SIG-M5 treated with dmso at 0.1 percent for 504 hours (cell line): Measurements from ENCODE around the gene BAD.

Source experiments
- DNase-seq: peaks from one replicate; lab custom pipeline; 2025; ENCODE audit not compliant: unreplicated experiment; lab: John Stamatoyannopoulos, UW

BAD gene

GRCh38 chr11:64232967-64233315 is 51.5 kb downstream of the BAD start:
- no peak for DNase-seq

DNA sequence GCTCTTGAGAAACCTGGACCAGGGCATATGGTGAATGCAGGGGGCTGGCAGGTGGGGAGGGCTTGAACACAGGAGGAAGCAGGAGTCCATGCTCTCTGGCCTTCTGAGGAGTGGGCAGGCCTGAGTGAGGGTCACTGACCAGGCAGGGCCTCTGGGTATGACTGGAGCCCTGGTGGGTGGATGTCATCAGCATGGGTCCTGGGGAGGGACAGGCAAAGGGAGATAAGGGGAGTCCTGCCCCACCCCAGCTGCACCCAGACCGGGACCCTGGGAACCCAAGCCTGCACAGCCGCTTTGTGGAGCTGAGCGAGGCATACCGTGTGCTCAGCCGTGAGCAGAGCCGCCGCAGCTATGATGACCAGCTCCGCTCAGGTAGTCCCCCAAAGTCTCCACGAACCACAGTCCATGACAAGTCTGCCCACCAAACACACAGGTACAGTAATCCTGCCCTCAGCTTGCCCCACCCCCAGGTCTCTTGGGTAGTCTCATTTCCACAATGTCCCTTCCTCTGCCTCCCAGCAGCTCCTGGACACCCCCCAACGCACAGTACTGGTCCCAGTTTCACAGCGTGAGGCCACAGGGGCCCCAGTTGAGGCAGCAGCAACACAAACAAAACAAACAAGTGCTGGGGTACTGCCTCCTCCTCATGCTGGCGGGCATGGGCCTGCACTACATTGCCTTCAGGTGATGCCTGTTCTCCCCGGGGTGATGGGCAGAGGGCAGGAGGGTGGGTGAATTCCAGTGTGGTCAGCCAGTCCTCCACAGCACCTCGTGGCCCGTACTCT is 52.1 kb downstream of the BAD start:
- no peak for DNase-seq

DNA sequence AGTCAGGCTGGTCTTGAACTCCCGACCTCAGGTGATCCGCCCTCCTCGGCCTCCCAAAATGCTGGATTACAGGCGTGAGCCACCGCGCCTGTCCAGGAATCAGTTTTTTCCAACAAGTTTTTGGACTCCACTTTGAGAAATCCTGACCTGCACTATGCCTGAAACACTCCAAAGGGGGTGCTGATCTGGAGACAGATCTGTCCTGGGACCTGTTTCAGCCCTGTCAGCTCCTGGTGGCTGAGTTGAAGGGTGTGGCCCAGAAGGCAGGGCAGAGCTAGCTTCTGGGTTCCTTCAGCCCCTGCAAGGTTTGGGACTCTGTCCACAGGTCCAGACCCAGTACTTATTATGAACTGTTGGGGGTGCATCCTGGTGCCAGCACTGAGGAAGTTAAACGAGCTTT is 52.9 kb downstream of the BAD start:
- no peak for DNase-seq

DNA sequence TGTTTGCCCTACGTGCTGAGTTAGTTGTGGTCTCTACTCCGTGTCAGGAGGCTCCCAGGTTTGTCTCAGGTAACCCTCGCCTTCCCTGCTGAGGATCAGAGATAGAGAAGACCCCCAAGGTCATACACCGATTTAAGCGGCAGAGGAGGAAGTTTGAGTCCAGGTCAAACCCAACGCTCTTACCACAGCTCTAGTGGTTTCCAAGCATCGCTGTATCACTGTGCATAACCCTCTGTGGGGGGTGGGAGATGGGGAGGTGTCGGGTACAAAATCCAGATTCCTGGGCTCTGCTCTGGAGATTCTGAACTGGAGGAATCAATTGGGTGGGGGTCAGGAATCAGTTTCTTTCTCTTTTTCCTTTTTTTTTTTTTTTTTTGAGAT is 53.5 kb downstream of the BAD start:
- DNase-seq, result peak; percentile 55

GRCh38 chr11:64230171-64230984 is 54.1 kb downstream of the BAD start, which contains the start of gene DNAJC4:
Gene DNAJC4 (plus strand): TSS chr11:64230548. CDS start chr11:64230855, 307 bp downstream.
- peak; percentile 84 for DNase-seq

DNA sequence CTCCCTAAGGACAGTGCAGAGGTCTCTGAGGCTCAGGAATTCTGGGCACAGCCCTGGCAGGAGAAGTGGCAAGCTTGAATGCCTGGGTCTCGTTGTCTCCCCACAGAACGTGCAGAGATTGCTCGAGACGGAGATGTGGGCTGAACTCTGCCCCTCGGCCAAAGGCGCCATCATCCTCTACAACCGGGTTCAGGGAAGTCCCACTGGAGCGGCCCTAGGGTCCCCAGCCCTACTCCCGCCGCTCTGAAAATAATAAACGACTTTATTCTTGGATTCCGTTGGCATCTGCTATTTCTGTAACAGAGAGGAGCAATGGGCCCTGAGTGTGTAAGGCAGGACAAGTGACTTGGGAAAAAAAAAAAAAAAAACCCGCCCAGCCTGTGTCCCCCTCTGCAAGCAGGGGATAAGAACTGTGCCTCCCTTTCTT is 54.7 kb downstream of the BAD start:
- no peak for DNase-seq

- DNase-seq, result no peak
Measured at GRCh38 chr11:64229090-64229743, 55.2 kb downstream of the BAD start.

DNA sequence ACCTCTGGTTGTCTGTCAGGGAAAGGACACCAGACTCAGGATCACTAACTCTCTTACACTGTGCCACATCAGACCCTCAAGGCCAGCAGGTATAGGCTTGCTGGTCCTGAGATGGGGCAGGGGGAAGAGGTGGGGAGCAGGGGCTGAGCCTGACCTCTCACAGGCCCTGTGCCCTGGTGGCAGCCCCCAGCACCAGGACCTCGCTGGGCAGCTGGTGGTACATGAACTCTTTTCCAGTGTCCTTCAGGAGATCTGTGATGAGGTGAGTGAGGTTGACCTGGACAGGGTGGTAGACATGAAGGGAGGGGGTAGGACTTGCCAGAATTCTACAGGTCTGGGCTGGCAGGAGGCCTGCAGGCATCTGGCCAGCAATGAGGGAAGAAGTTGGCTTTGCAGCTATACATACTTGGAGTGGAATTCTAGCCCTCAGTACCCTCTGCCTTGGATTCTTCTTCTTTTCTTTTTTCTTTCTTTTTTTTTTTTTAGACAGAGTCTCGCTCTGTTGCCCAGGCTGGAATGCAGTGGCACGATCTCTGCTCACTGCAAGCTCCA is 57.0 kb downstream of the BAD start:
- DNase-seq, result no peak

DNA sequence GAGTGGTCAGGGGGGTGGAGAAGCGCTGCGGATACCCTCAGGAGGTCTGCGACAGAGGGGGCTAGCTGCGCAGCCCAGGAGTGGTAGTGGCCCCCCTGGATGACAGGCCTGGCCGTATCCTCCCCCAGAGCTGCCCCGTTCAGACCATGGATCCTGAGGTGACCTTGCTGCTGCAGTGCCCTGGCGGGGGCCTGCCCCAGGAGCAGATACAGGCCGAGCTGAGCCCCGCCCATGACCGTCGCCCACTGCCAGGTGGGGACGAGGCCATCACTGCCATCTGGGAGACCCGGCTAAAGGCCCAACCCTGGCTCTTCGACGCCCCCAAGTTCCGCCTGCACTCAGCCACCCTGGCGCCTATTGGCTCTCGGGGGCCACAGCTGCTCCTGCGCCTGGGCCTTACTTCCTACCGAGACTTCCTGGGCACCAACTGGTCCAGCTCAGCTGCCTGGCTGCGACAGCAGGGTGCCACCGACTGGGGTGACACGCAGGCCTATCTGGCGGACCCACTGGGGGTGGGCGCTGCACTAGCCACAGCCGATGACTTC is 57.9 kb downstream of the BAD start:
- DNase-seq, result peak; percentile 71

DNA sequence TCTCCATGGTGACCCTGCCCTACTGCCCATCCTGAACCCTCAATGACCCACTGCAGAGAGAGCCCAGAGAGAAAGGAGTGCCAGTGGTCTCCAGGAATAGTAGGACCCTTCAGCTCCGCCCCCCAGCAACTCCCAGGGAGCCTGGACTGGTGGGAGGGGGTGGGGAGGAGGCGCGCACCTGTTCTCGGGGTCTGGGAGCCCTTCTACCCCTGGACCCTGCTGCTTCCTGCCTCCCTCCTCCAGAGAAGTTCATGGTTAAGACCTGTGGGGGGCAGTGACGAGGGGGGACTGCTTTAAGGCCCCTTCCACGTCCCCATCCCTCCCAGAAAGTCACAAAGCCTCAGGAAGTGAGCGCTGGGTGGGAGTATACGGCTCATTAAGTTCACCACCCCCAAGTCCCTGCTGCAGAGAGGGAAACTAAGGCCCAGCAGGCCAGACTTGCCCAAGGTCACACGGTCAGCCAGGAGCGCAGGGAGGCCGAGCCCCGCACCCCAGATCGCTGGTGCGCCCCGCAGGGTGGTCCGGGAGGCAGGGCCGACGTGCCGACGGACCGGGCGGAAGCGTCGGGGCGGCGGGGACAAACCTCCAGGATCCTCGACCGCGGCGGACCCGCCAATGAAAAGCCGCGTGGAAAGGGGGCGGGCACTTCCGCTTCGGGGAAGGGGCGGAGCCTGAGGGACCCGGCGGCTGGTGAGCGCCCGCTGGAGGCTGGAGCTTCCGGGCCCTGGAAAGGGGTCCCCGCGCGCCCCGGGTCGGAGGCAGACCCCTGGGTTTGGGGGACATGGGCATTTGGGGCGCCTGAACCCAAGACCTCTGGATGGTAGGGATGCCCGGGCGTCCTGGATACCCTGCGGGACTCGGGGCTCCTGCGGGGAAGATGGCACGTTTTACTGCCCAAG is 58.6 kb downstream of the BAD start, which contains the start of the genes NUDT22 and TRPT1:
Gene NUDT22 (plus strand): TSS at position 667 of the 899 bp plus-strand sequence. CDS start 379 bp downstream, outside the sequence.
Gene TRPT1 (minus strand): TSS at position 579 of the 899 bp plus-strand sequence. CDS start 326 bp downstream, at position 253.
- peak; percentile 78 for DNase-seq

DNA sequence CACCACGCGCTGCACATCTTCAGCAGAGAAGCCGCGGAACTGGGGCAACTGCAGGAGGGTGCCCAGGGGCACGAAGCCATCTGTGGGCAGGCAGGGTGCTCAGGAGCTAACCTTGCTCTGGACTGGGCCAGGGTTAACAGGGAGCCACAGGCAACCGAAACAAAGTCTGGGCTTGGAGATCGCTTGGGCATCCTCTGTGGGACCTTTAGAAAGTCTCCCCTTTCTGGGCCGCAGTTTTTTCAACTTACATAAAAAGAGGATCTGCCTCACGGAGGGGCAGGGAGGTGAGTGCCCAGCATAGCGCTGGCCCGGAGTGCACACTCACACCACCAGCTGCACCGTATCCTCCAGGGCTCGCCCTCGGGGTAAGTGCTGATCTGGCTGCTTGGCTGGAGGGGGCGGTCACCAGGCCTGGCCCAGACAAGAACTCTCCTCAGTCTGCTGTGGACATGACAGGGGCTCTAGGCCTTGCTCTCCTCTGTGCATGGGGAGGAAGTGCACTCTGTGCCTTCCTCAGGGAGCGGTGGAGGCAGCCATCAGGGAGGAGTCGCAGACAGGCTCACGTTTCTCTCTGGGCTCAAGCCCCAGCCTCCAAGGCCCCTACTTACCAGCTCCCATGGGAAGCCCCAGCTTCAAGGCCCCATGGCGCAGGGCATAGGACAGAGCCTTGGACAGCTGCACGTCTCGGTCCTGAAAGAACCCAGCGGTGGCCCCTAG is 59.4 kb downstream of the BAD start:
- DNase-seq, result no peak

GRCh38 chr11:64224151-64224890 is 60.1 kb downstream of the BAD start:
- no peak for DNase-seq

GRCh38 chr11:64223001-64223651 is 61.3 kb downstream of the BAD start:
- no peak for DNase-seq

DNA sequence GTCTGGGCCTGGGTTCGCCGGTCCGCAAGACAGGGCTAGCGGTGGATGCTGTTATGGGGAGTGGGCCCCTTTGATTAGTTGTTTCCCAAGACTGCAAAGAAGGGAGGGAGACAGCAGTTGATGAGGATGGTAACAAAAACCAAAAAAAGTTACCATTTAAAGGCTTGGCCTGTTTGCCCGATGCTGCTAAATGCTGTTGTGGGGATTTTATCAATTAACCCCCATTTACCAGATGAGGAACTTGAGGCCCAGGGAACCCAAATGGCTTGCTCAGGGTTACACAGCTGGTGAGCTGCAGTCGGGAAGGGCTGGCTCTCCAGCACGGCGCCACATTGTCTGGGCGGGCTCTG is 61.8 kb downstream of the BAD start:
- no peak for DNase-seq

GRCh38 chr11:64220798-64221197 is 63.7 kb downstream of the BAD start:
- DNase-seq, result no peak

GRCh38 chr11:64220271-64220670 is 64.2 kb downstream of the BAD start:
- DNase-seq, result no peak
